HUDEP-2 (cell line): ENCODE data around the gene UBE2S.
"Not testable (repeated sequence)": the region's sequence is repeated elsewhere in the genome, so short reads cannot be mapped to it uniquely, and the experiment has no call there.

Experiments used
- DNase-seq, 76 experiments: peaks; one replicate each; lab custom pipeline; 2025; ENCODE audit not compliant: unreplicated experiment in 76 of 76; lab: John Stamatoyannopoulos, UW

The UBE2S gene

DNA sequence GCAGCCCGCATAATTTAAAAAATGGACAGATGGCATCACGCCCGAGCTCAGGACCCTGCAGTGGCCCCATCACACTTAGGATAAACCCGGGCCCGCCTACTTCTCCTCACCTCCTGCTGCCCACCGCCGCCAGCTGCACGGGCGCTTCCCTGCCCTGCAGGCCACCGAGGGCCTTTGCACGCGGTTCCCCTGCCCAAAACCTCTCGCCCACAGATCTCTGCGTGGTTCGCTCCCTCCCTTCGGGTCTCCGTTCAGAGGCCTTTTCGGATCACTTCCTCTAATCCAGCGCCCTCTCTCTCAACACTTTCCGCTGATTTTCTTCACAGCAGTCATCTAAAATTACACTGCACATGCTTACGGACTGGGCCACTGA lies 33.7 kb upstream of the UBE2S start:
- peak in 20 of 76 experiments; percentile 15 to 50 (median 34) for DNase-seq

DNA sequence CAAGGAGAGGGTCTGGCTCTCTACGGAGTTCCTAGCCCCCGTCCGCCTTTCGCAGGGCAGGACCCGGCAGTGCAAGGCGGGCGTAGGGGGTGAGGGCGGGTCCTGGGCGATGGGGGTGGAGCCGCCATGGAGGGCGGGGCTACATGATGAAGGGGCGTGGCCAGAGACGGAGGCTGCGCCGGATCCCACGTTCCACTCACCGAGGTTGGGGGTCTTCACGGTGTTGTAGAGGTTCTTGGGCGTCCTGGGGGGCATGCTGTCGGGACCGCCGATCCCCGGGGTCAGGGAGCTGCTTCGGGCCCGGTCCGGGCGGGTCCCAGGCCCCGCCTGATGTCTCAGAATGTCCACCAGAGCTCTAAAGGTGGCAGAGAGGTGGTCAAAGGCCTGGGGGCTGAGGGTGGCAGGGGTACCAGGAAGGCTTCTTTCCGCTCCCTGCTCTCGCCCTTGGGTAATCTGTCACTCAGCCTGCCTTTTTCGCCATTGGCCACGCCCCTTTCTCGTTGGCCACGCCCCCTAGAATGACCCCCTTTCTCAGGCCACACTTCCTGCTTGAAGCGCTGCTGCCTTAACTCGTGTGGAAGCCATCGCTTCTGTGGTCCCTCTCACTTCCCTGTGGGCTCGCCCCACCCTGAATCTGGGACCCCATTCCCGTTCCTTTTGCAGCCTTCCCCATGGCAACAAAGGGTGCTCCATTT lies 33.0 kb upstream of the UBE2S start:
- DNase-seq: peak in 55 of 76 experiments; percentile 15 to 88 (median 60)

DNA sequence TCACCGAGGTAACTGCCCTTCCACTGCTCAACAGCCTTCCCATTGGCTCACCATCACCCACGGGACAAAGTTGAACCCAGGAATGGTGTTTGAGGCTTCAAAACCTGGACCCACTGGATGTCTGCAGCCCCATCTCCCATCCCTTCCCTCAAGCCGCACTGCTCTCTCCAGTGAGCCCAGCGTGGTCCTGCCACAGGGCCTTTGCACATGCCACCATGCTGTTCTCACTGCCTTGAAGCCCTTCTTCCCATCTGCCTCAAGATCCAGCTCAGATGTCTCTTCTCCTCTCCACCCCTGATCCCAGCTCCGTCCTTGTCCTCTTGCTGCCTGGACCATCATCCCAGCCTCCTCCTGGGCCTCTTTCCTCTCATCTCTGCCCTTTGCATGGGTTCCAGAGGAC lies 31.5 kb upstream of the UBE2S start:
- DNase-seq: no peak

DNA sequence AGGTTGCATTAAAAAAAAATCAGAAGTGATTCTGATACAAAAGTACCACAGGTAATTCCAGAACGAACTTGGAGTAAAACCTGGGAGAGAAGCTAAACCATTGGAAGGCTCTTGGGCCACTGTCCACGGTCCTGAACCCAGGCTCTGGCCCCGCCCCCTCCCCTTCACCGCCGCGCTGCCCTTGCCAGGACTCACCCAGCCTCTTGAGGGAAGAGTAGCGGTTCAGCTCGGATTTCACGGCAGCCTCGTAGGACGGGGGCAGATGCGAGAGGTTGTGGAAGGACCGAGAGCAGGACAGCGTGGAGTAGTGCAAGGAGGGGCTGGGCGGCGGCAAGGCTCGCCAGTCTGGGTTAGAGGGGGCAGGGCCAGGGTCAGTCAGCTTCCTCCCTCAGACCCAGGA lies 29.8 kb upstream of the UBE2S start:
- peak in 53 of 76 experiments; percentile 12 to 73 (median 52) for DNase-seq

DNA sequence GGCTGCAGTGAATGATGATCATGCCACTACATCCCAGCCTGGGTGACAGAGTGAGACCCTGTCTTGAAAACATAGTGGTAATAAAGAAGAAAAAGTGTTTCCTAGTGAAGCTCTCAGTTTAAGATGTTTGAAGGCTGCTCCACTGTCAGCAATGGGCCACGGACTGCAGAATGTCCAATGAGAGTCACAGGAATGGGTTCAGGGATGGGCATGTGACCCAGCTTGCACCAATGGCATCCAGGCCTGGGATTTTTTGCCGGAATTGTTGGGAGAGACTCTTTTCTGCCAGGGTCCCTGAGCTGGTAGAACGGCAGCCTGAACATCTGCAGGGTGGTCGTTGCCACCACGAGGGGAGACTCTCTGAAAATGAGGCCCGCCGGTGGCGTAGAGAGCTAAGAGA lies 29.3 kb upstream of the UBE2S start:
- DNase-seq: no peak

DNA sequence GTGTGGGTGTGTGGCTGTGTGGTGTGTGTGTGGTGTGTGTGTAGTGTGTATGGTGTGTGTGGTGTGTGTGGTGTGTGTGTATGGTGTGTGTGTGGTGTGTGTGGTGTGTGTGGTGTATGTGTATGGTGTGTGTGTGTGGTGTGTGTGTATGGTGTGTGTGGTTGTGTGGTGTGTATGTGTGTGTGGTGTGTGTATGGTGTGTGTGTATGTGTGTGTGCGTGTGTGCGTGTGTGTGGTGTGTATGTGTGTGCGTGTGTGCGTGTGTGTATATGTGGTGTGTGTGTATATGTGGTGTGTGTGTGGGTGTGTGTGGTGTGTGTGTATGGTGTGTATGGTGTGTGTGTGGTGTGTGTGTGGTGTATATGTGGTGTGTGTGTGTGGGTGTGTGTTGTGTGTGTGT lies 27.4 kb upstream of the UBE2S start:
- DNase-seq: no peak

DNA sequence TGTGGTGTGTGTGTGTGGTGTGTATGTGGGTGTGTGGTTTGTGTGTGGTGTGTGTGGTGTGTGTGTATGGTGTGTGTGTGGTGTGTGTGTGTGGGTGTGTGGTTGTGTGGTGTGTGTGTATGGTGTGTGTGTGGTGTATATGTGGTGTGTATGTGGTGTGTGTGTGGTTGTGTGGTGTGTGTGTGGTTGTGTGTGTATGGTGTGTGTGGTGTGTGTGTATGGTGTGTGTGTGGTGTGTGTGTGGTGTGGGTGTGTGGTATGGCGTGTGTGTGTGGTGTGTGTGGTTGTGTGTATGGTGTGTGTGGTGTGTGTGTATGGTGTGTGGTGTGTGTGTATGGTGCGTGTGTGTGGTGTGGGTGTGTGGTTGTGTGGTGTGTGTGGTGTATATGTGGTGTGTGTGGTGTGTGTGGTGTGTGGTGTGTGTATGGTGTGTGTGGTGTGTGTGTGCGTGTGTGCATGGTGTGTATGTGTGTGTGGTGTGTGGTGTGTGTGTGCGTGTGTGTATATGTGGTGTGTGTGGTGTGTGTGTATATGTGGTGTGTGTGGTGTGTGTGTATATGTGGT lies 26.9 kb upstream of the UBE2S start:
- no peak for DNase-seq

DNA sequence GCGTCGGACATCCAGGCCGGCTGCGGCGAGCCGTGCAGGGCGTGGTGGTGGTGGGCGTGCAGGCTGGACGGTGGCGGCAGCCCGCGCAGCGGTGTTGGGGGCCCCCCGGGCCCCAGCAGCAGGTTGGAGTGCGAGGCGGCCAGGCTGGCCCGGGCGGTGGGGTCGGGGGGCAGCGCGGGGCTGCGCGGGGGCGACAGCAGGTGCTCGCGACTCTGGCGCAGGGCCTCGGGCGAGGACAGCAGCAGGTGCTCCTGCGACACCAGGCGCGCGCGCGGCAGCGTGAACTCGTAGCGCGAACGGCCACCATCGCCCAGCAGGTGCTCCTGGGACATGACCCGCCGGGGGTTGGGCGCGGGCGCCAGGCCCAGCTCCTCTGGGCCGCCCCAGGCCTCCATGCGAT lies 25.7 kb upstream of the UBE2S start:
- no peak for DNase-seq

DNA sequence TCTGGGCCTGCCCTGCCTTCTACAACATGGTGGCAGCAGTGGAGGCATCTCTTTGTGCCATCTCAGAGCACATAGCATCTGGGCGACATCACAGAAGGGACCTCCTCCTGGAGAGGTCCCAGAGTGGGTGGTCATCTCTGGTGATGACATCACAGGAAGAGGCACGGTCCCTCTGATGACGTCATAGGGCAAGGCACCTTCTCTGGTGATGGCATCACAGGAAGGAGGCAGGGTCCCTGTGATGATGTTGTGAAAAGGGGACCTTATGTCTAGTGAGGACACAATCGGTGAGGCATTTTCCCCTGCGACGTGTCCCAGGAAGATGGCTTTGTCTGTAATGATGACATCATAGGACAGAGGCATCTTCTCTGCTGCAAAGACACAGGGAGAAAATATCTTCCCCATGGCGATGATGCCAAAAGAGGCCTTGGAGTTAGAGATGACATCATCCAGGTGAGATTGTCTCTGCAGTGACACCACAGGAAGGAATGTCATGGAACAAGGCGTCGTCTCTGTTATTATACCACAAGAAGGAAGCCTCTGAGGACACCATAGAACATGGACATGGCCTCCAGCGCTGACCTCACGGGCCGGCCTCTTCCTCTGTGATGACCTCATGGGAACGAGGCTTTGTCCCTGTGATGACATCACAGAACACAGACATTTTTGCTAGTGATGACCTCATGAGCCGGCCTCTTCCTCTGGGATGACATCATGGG lies 24.8 kb upstream of the UBE2S start:
- no peak for DNase-seq

DNA sequence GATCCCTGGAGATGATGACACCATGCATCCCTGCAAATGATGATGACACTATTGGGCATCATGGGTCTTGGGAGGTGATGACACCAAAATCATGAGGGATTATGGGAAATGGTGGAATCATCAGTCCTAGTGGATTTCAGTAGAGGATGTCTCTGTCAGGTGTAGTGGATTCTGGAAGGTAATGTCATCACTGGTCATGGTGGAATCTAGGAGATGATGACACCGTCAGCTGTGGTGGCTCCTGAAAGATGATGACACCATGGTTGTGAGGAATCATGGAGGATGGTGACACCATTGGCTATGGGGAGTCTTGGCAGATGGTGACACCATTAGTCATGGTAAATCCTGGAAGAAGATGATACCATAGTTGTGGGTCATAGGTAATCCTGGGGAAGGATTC lies 23.6 kb upstream of the UBE2S start:
- no peak for DNase-seq

DNA sequence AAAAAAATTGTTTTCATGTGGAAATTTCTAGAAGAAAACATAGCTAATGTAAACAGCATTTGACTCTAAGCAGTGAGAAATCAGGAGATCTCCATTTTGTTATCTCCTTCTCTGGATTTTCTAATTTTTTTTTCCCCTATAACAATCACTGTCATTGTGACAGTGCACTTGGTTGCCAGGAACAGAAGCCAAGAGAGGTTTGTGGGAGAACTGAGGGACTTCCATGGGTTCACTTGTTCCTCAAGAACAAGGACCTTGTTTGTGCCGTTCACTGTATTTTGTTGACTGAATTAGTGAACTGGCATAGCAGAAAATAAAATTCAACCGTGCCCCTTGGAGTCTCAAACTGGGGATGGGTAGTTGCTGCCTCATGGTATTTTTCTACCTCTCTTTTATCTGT lies 18.5 kb upstream of the UBE2S start:
- DNase-seq: no peak

DNA sequence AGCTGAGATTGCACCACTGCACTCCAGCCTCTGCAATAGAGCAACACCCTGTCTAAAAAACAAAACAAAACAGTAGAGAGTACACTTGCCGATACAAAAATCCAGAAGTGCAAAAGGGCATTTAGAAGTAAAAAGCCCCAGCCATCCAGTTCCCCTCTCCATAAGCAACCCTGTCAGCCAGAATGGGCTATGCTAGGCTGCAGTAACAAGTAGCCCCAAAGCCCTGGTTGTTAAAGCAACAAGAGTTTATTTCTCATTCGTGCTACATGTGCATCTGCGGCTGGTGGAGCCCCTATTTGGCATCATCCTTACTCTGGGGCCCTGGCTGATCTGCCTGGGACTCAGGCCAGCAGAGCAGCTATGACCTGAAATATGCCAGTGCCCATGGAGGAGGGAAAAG lies 16.9 kb upstream of the UBE2S start:
- DNase-seq: no peak

DNA sequence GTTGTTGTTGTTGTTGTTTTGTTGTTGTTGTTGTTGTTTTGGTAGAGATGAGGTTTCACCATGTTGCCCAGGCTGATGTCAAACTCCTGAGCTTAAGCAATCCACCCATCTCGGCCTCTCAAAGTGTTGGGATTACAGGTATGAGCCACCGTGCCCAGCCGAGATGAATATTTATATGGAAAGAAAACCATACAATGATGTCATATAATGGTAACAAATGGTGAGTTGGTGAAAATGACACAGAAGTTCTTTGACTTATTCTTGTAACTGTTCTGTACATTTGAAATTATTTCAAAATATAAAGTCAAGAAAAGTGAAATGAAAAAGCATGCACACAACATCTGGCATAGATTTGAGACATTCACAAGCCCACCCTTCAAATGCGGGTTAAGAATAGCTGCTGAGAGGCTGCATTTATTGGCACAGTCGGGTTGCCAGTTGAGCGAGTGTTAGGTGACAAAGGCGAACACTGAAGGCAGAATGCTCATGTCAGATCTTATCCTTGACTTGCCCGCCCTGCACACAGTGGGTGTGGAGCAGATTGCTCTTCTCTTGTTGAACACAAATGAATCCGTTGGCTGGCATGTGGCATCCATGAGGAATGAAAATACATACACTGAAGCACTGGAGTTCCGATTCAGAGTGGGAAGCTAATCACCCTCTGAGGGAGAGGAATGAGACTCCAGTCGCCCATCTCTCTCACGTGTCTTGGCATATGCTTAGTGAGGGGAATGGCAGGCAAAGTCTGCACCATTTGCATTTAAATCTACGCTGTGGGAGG lies 15.8 kb upstream of the UBE2S start:
- no peak for DNase-seq

DNA sequence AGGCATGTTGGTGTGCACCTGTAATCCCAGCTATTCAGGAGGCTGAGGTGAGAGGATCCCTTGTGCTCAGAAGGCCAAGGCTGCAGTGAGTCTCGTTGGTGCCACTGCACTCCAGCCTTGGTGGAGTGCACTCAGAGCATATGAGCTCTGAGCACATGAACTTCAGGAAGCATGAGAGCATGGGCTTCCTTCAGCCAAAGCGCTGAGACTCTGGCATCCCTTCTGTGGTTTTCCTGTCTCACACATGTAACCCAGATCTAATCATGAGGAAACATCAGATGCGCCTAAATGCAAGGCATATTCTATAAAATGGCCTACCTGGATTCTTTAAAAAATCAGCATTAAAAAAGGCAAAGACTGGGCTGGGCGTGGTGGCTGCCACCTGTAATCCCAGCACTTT lies 13.7 kb upstream of the UBE2S start:
- DNase-seq: not testable (repeated sequence)

DNA sequence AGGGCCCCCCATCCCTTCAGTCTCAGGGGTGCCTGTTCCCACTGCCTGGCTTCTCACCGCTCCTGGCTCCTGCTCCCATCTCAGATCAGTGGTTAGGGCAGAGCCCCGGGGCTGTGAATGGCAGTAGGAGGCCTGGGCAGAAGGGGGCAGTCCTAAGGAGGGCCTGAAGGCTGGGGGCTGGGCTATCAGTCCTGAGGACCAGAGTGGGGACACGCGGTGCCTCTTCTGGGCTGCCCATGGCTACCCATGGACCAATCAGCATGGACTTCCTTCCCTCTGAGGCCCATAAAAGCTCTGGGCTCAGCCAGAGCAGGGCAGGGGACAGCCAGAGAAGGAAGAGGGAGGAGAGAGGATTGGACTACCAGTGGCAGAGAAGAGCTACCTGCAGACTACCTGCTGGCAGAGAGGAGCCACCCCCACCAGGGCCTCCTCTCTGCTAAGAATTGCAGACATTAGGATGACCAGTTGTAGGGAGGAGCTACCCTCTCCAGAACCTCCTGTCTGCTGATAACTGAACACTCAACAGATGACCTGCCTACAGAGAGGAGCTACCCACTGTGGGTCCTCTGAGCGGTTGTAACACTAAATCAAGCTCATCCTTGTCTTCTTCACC lies 12.1 kb upstream of the UBE2S start:
- no peak for DNase-seq

DNA sequence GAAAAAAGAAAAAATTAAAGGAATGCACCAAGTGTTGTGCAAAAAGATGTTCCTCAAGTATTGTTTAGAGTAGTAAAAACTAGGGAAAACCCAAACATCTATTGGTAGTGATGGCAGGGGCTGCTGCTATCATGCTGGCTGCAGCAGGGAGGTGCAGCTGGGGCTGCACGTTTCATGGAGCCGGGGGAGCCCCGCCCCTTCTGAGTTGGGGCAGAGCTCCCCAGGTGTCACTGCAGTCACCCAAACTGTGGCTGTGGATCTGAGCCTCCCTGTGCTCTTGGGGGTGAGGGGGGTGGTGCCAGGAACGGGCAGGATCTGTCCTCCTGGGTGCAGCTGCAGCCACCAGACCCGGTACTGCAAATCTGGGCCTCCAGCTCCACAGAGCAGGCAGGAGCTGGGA lies 11.5 kb upstream of the UBE2S start:
- no peak for DNase-seq

DNA sequence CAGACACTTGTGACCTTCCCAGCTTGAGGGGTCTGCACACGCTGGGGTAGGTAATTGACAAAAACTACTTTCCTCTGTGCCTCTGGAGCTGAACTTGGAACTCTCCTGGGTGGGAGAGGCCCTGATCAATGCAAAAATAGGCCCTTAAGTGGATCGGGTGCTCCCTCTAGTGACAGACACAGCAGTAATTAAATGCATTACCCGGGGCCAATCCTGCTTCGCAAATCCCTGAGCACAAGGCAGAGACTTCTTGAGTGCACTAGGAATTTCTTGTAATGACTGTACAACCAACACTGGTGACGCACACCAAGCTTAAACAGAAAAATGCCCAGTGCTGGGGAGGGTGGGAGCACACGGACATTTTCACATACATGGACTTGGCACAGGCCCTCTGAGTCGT lies 10.6 kb upstream of the UBE2S start:
- peak in 63 of 76 experiments; percentile 21 to 82 (median 54) for DNase-seq

DNA sequence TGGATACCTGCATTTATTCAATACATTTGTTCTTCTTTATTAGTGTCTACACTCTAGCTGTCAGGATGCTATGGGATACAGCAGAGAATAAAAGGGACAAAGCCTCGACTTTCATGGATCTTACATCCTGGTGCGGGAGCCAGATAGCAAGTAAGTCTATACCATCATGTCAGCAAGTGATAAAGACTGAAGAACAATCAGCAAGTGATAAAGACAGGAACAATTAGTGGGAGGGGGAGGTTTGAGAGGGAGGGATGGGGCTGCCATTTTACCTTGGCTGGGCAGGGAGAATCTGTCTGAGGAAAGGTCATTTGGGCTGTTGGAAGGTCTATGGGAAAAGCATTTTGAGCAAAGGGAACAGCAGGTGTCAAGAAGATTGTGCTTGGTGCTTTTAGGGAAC lies 2.6 kb upstream of the UBE2S start:
- DNase-seq: no peak

DNA sequence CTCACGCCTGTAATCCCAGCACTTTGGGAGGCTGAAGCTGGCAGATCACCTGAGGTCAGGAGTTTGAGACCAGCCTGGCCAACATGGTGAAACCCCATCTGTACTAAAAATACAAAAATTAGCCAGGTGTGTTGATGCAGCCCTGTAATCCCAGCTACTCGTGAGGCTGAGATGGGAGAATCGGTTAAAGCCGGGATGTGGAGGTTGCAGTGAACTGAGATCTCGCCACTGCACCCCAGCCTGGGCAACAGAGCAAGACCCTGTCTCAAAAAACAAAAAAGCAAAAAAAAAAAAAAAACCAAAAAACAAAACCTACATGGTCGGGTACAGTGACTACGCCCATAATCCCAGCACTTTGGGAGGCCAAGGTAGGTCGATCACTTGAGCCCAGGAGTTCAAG lies 1.6 kb upstream of the UBE2S start:
- not testable (repeated sequence) for DNase-seq

DNA sequence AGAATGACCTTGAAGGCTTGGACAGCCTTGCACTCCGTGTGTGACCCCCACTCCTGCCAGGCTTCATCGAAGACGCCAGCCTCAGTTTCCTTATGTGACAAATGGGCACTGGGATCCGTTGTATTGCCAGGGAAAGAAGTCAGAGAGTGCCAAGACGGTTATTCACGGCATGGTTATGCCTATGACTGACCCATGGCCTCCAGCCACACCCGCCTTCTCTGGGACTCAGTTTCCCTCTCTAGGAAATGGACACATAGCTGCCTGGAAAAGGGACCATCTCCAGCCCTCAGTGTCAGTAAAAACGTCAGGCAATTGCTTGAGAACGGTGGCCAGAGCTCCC lies 915 bp upstream of the UBE2S start:
- no peak for DNase-seq
